Germinal center (tissue), 1 donor: ENCODE results near the gene CAND2.

Experiments
- DNase-seq: peaks from one replicate; pipeline ENCODE4 v3.0.0; 2012; ENCODE audit warnings: mixed read lengths, low spot score

Gene CAND2

GRCh38 chr3:12796171-12797123 is at the start of gene CAND2:
Gene CAND2 (plus strand): TSS chr3:12796680. CDS start chr3:12796721, 41 bp downstream.
- DNase-seq, result peak; percentile 27

GRCh38 chr3:12748477-12748876 is 48.0 kb upstream of the CAND2 start:
- no peak for DNase-seq

GRCh38 chr3:12750223-12750622 is 46.3 kb upstream of the CAND2 start:
- peak; percentile 30 for DNase-seq

- no peak for DNase-seq
Observed at GRCh38 chr3:12750658-12751071, 45.8 kb upstream of the CAND2 start.

GRCh38 chr3:12751571-12751970 is 44.9 kb upstream of the CAND2 start:
- DNase-seq, result no peak

- no peak for DNase-seq
Observed at GRCh38 chr3:12752102-12752501, 44.4 kb upstream of the CAND2 start.

GRCh38 chr3:12752809-12753208 is 43.7 kb upstream of the CAND2 start:
- no peak for DNase-seq

- DNase-seq, result no peak
Observed at GRCh38 chr3:12753275-12754028, 43.0 kb upstream of the CAND2 start.

- DNase-seq, result no peak
Observed at GRCh38 chr3:12754313-12754712, 42.2 kb upstream of the CAND2 start.

- DNase-seq, result no peak
Observed at GRCh38 chr3:12755754-12756153, 40.7 kb upstream of the CAND2 start.

- DNase-seq, result no peak
Observed at GRCh38 chr3:12756175-12756574, 40.3 kb upstream of the CAND2 start.

GRCh38 chr3:12756635-12757034 is 39.8 kb upstream of the CAND2 start:
- no peak for DNase-seq

GRCh38 chr3:12758025-12758781 is 38.3 kb upstream of the CAND2 start:
- DNase-seq, result no peak

- no peak for DNase-seq
Observed at GRCh38 chr3:12759097-12759679, 37.3 kb upstream of the CAND2 start, which contains the start of gene TMEM40. Gene TMEM40 (minus strand): TSS chr3:12759259. CDS start chr3:12749832, 9,427 bp downstream.

GRCh38 chr3:12759693-12760565 is 36.6 kb upstream of the CAND2 start:
- DNase-seq, result no peak

- no peak for DNase-seq
Observed at GRCh38 chr3:12764171-12764776, 32.2 kb upstream of the CAND2 start.

- DNase-seq, result no peak
Observed at GRCh38 chr3:12766541-12766940, 29.9 kb upstream of the CAND2 start.

GRCh38 chr3:12768579-12769527 is 27.6 kb upstream of the CAND2 start:
- no peak for DNase-seq

- DNase-seq, result no peak
Observed at GRCh38 chr3:12769761-12770160, 26.7 kb upstream of the CAND2 start.
